HEK293 (cell line): ENCODE results near the gene CPLX3.

ENCODE experiments used
- CTCF ChIA-PET: fragments of 350-600 bp; formaldehyde crosslinking; extraction: SDS; loops from one replicate; lab custom pipeline; 2021; ENCODE audit warnings: antibody characterized with exemption; lab: Yijun Ruan, JAX
- POLR2A ChIA-PET: fragments of 300-600 bp; formaldehyde crosslinking; extraction: SDS; loops from one replicate; lab custom pipeline; 2020; ENCODE audit warnings: antibody characterized with exemption, inconsistent platforms; lab: Yijun Ruan, JAX
- H3K27ac ChIP-seq: fragments of 200-500 bp; sonication (Bioruptor generic); 2 replicates; pipeline ENCODE4 v1.5.1; 2014; ENCODE audit warnings: low read depth, low read length, control low read depth, inconsistent platforms; ENCODE audit errors: extremely low read depth
- H3K36me3 ChIP-seq, 2 experiments: fragments of 200-500 bp in 1 of 2; sonication (Bioruptor generic) in 1 of 2; 1 replicate in 1 of 2; 2 replicates in 1 of 2; pipeline ENCODE4 v1.5.1; 2014 to 2017; ENCODE audit warnings: inconsistent platforms in 2 of 2, low read length in 2 of 2; ENCODE audit not compliant: control insufficient read depth in 2 of 2, insufficient read depth in 1 of 2
- H3K4me1 ChIP-seq: fragments of 200-500 bp; sonication (Bioruptor generic); 2 replicates; pipeline ENCODE4 v1.5.1; 2014; ENCODE audit warnings: mild to moderate bottlenecking, low read length, inconsistent platforms; ENCODE audit not compliant: control insufficient read depth, insufficient read depth
- H3K4me3 ChIP-seq: 2 replicates; pipeline ENCODE4 v1.5.1; 2011; ENCODE audit warnings: low read depth, mild to moderate bottlenecking, control low read depth, low read length, moderate library complexity
- H3K9me3 ChIP-seq: fragments of 200-500 bp; sonication (Bioruptor generic); 2 replicates; pipeline ENCODE4 v1.5.1; 2014; ENCODE audit warnings: low read depth, low read length, inconsistent platforms; ENCODE audit not compliant: control insufficient read depth, insufficient read depth
- AEBP2 ChIP-seq: fragments of 450-650 bp; formaldehyde crosslinking; IDR thresholded peaks from 2 replicates; pipeline ENCODE4 v1.5.1; 2016; ENCODE audit warnings: missing biosample characterization, missing genetic modification characterization, borderline replicate concordance
- FEZF1 ChIP-seq: fragments of 450-650 bp; formaldehyde crosslinking; IDR thresholded peaks from 2 replicates; pipeline ENCODE4 v1.5.1; 2016; ENCODE audit warnings: missing biosample characterization, missing genetic modification characterization
- KLF10 ChIP-seq: fragments of 450-650 bp; IDR thresholded peaks from 2 replicates; pipeline ENCODE4 v1.5.1; 2018; ENCODE audit warnings: missing biosample characterization, mild to moderate bottlenecking, missing genetic modification characterization
- KLF9 ChIP-seq: fragments of 450-650 bp; formaldehyde crosslinking; IDR thresholded peaks from 2 replicates; pipeline ENCODE4 v1.5.1; 2016; ENCODE audit warnings: missing biosample characterization, missing genetic modification characterization, low read depth
- MEIS1 ChIP-seq: sonication (generic); formaldehyde crosslinking; IDR thresholded peaks from 2 replicates; pipeline ENCODE4 v1.8.1; 2022; ENCODE audit warnings: missing genetic modification reagents, mild to moderate bottlenecking, borderline replicate concordance
- RBAK ChIP-seq: fragments of 450-650 bp; formaldehyde crosslinking; IDR thresholded peaks from 2 replicates; pipeline ENCODE4 v1.5.1; 2016; ENCODE audit warnings: missing biosample characterization, missing genetic modification characterization
- REPIN1 ChIP-seq: fragments of 450-650 bp; formaldehyde crosslinking; IDR thresholded peaks from 2 replicates; pipeline ENCODE4 v1.5.1; 2017; ENCODE audit warnings: missing biosample characterization, missing genetic modification characterization, low read depth
- SALL2 ChIP-seq: fragments of 450-650 bp; formaldehyde crosslinking; IDR thresholded peaks from 2 replicates; pipeline ENCODE4 v1.5.0; 2017; ENCODE audit warnings: missing biosample characterization, mild to moderate bottlenecking, missing genetic modification characterization, borderline replicate concordance
- SP2 ChIP-seq: fragments of 450-650 bp; formaldehyde crosslinking; IDR thresholded peaks from 2 replicates; pipeline ENCODE4 v1.5.1; 2016; ENCODE audit warnings: missing biosample characterization, missing genetic modification characterization
- SP3 ChIP-seq: fragments of 450-650 bp; formaldehyde crosslinking; IDR thresholded peaks from 2 replicates; pipeline ENCODE4 v1.5.1; 2016; ENCODE audit warnings: missing biosample characterization, missing genetic modification characterization
- SP7 ChIP-seq: fragments of 450-650 bp; formaldehyde crosslinking; IDR thresholded peaks from 2 replicates; pipeline ENCODE4 v1.5.1; 2016; ENCODE audit warnings: missing biosample characterization, missing genetic modification characterization
- TCF7L2 ChIP-seq: IDR thresholded peaks from 2 replicates; pipeline ENCODE4 v1.6.1; 2011; ENCODE audit warnings: low read depth, mild to moderate bottlenecking, inconsistent platforms, low read length, moderate library complexity, borderline replicate concordance
- TRIM28 ChIP-seq: IDR thresholded peaks from 2 replicates; pipeline ENCODE4 v1.6.1; 2011; ENCODE audit warnings: low read length, control low read depth, borderline replicate concordance
- ZBTB8A ChIP-seq: fragments of 450-650 bp; formaldehyde crosslinking; IDR thresholded peaks from 2 replicates; pipeline ENCODE4 v1.5.1; 2016; ENCODE audit warnings: missing biosample characterization, missing genetic modification characterization
- ZNF138 ChIP-seq: fragments of 450-650 bp; formaldehyde crosslinking; IDR thresholded peaks from 2 replicates; pipeline ENCODE4 v1.5.1; 2016; ENCODE audit warnings: missing biosample characterization, missing genetic modification characterization, borderline replicate concordance
- ZNF155 ChIP-seq: fragments of 450-650 bp; formaldehyde crosslinking; IDR thresholded peaks from 2 replicates; pipeline ENCODE4 v1.5.1; 2016; ENCODE audit warnings: missing biosample characterization, missing genetic modification characterization
- ZNF202 ChIP-seq: fragments of 450-650 bp; formaldehyde crosslinking; IDR thresholded peaks from 2 replicates; pipeline ENCODE4 v1.5.1; 2016; ENCODE audit warnings: missing biosample characterization, missing genetic modification characterization, borderline replicate concordance
- ZNF239 ChIP-seq: fragments of 450-650 bp; formaldehyde crosslinking; IDR thresholded peaks from 2 replicates; pipeline ENCODE4 v1.5.1; 2016; ENCODE audit warnings: missing biosample characterization, missing genetic modification characterization
- ZNF26 ChIP-seq: fragments of 450-650 bp; formaldehyde crosslinking; IDR thresholded peaks from 2 replicates; pipeline ENCODE4 v1.5.1; 2016; ENCODE audit warnings: missing biosample characterization, missing genetic modification characterization
- ZNF292 ChIP-seq: fragments of 450-650 bp; formaldehyde crosslinking; IDR thresholded peaks from 2 replicates; pipeline ENCODE4 v1.5.1; 2016; ENCODE audit warnings: low read depth, missing biosample characterization, missing genetic modification characterization, borderline replicate concordance
- ZNF341 ChIP-seq: fragments of 450-650 bp; formaldehyde crosslinking; IDR thresholded peaks from 2 replicates; pipeline ENCODE4; 2016; ENCODE audit warnings: low read depth, missing biosample characterization, missing genetic modification characterization
- ZNF394 ChIP-seq: fragments of 450-650 bp; formaldehyde crosslinking; IDR thresholded peaks from 2 replicates; pipeline ENCODE4 v1.5.1; 2016; ENCODE audit warnings: missing biosample characterization, missing genetic modification characterization, mild to moderate bottlenecking, moderate library complexity, borderline replicate concordance
- ZNF510 ChIP-seq: fragments of 450-650 bp; formaldehyde crosslinking; IDR thresholded peaks from 2 replicates; pipeline ENCODE4 v1.5.1; 2018; ENCODE audit warnings: mild to moderate bottlenecking, missing genetic modification characterization, missing biosample characterization; ENCODE audit not compliant: insufficient replicate concordance
- ZNF600 ChIP-seq: fragments of 450-650 bp; formaldehyde crosslinking; IDR thresholded peaks from 2 replicates; pipeline ENCODE4 v1.5.1; 2016; ENCODE audit warnings: missing biosample characterization, missing genetic modification characterization
- ZNF623 ChIP-seq: fragments of 450-650 bp; formaldehyde crosslinking; IDR thresholded peaks from 2 replicates; pipeline ENCODE4 v1.5.1; 2016; ENCODE audit warnings: missing biosample characterization, missing genetic modification characterization
- ZNF626 ChIP-seq: fragments of 450-650 bp; sonication (Bioruptor Pico); formaldehyde crosslinking; IDR thresholded peaks from 2 replicates; pipeline ENCODE4 v1.5.1; 2018; ENCODE audit warnings: missing biosample characterization, missing genetic modification characterization, inconsistent platforms
- ZNF776 ChIP-seq: fragments of 450-650 bp; formaldehyde crosslinking; IDR thresholded peaks from 2 replicates; pipeline ENCODE4 v1.5.0; 2017; ENCODE audit warnings: missing biosample characterization, missing genetic modification characterization, borderline replicate concordance
- TF ChIP-seq, protein P1 (sequence below): fragments of 450-650 bp; formaldehyde crosslinking; IDR thresholded peaks from 2 replicates; pipeline ENCODE4 v1.5.1; 2016; ENCODE audit warnings: missing biosample characterization, missing genetic modification characterization
- TF ChIP-seq, protein P2 (sequence below): fragments of 450-650 bp; formaldehyde crosslinking; IDR thresholded peaks from 2 replicates; pipeline ENCODE4 v1.5.1; 2017; ENCODE audit warnings: missing biosample characterization, missing genetic modification characterization

Gene CPLX3

DNA sequence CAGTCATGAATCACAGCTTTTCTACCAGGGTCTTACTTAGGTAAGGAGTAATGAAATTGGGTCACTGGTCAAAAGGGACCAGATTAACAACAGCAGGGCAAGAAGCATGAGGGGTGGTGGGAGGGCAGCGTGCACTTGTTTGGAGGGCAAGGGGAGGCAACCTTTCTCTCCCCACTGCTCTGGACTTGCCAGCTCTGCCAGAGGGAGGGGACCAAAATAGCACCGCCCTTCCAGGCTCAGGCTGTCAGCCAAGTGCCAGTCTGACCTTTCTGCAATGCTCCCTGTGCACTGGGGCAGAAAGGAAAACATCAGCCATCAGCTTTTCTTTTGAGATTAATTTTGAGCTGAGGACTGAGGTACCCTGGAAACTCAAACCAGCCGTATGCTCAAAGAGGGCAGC lies 21.0 kb downstream of the CPLX3 start:
- CTCF ChIA-PET, result interaction anchor here (0.5 to 1.7 kb wide), 4 partner anchors 15 to 193 kb away, joined by 3 to 11 read pairs (median 4); no protein-coding TSS in a partner anchor
- Histone ChIP-seq H3K9me3 (no peaks in the 10 kb centered on the region), H3K4me1 (peaks cover 5% of the 10 kb centered on the region), H3K4me3 (no peak overlapping the region), H3K36me3 (peaks cover 21 to 66% of the 10 kb centered on the region in 2 experiments), H3K27ac (no peak overlapping the region)
- TF ChIP-seq TCF7L2, result no peak
- no peak for TF ChIP-seq KLF9 (tag by site-specific recombination)
- TF ChIP-seq ZNF155 (tag by site-specific recombination), result no peak
- no peak for TF ChIP-seq SP3
- TF ChIP-seq ZNF626 (tag by site-specific recombination), result no peak
- TF ChIP-seq KLF10 (tag by site-specific recombination), result no peak
- no peak for TF ChIP-seq REPIN1 (tag by site-specific recombination)
- no peak for TF ChIP-seq ZNF202
- no peak for TF ChIP-seq SALL2
- TF ChIP-seq ZNF341, result 0 out of 2 replicates have a peak, but pooled peaks have one; percentile 32
- TF ChIP-seq ZNF600 (tag by site-specific recombination), result peak; percentile 86
- TF ChIP-seq TRIM28, result no peak
- TF ChIP-seq AEBP2, result no peak
- TF ChIP-seq SP2 (tag by site-specific recombination), result peak; percentile 33; the same call in 1 of the 2 replicates
- TF ChIP-seq ZNF292 (tag by site-specific recombination), result no peak
- POLR2A ChIA-PET, result interaction anchor here (0.5 to 0.7 kb wide), 3 partner anchors 17 to 1426 kb away, joined by 3 to 6 read pairs (median 3); no protein-coding TSS in a partner anchor

DNA sequence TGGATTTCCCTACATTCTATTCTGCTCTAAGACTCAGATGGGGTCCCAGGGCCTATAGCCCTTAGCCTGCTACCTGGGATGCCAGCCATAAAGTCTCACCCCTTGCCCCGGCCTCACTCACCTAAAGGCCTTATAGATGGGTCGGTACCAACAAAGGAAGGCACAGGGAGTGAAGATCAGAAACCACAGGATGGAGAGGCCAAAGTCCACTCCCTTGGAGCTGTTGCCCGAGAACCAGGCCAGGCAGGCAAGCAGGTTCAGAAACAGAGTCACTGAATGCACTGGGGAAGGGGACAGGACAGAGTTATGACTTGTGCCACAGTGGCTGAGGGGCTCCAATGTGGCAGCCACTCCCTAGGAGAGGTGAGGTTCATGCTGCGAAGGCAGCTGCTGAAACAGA lies 24.0 kb downstream of the CPLX3 start:
- Histone ChIP-seq H3K4me3 (no peak overlapping the region), H3K9me3 (no peaks in the 10 kb centered on the region), H3K36me3 (peaks cover 26 to 75% of the 10 kb centered on the region in 2 experiments), H3K27ac (no peak overlapping the region), H3K4me1 (no peaks in the 10 kb centered on the region)
- ChIA-PET CTCF (interaction anchor here (0.7 to 2.1 kb wide), 2 partner anchors 51 to 63 kb away, joined by 3 to 7 read pairs; no protein-coding TSS in a partner anchor), POLR2A (interaction anchor here (0.6 kb wide), 1 partner anchor 16 kb away, joined by 5 read pairs; no protein-coding TSS in a partner anchor)
- TF ChIP-seq, protein P1, sequence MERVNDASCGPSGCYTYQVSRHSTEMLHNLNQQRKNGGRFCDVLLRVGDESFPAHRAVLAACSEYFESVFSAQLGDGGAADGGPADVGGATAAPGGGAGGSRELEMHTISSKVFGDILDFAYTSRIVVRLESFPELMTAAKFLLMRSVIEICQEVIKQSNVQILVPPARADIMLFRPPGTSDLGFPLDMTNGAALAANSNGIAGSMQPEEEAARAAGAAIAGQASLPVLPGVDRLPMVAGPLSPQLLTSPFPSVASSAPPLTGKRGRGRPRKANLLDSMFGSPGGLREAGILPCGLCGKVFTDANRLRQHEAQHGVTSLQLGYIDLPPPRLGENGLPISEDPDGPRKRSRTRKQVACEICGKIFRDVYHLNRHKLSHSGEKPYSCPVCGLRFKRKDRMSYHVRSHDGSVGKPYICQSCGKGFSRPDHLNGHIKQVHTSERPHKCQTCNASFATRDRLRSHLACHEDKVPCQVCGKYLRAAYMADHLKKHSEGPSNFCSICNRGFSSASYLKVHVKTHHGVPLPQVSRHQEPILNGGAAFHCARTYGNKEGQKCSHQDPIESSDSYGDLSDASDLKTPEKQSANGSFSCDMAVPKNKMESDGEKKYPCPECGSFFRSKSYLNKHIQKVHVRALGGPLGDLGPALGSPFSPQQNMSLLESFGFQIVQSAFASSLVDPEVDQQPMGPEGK, result no peak
- TF ChIP-seq FEZF1 (tag by site-specific recombination) (no peak), SP7 (tag by site-specific recombination) (no peak), RBAK (tag by site-specific recombination) (no peak), ZBTB8A (tag by site-specific recombination) (no peak), ZNF510 (tag by site-specific recombination) (no peak), ZNF776 (tag by site-specific recombination) (no peak), ZNF394 (no peak), MEIS1 (CRISPR knock-in tag) (no peak), ZNF26 (tag by site-specific recombination) (no peak), ZNF623 (tag by site-specific recombination) (no peak), ZNF138 (tag by site-specific recombination) (no peak), ZNF239 (tag by site-specific recombination) (no peak)
- TF ChIP-seq, protein P2, sequence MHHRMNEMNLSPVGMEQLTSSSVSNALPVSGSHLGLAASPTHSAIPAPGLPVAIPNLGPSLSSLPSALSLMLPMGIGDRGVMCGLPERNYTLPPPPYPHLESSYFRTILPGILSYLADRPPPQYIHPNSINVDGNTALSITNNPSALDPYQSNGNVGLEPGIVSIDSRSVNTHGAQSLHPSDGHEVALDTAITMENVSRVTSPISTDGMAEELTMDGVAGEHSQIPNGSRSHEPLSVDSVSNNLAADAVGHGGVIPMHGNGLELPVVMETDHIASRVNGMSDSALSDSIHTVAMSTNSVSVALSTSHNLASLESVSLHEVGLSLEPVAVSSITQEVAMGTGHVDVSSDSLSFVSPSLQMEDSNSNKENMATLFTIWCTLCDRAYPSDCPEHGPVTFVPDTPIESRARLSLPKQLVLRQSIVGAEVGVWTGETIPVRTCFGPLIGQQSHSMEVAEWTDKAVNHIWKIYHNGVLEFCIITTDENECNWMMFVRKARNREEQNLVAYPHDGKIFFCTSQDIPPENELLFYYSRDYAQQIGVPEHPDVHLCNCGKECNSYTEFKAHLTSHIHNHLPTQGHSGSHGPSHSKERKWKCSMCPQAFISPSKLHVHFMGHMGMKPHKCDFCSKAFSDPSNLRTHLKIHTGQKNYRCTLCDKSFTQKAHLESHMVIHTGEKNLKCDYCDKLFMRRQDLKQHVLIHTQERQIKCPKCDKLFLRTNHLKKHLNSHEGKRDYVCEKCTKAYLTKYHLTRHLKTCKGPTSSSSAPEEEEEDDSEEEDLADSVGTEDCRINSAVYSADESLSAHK (tag by site-specific recombination), result no peak
